Ishikawa (cell line): ENCODE data around the gene ANKRD28.

Experiments used
- CEBPB ChIP-seq: IDR thresholded peaks from 2 replicates; pipeline ENCODE4 v1.6.1; 2012
- CREB1 ChIP-seq: IDR thresholded peaks from 2 replicates; pipeline ENCODE4 v1.6.1; 2012; ENCODE audit warnings: low read depth
- EP300 ChIP-seq: IDR thresholded peaks from 2 replicates; pipeline ENCODE4 v1.6.1; 2012; ENCODE audit warnings: borderline replicate concordance
- FOXM1 ChIP-seq: IDR thresholded peaks from 2 replicates; pipeline ENCODE4 v1.6.1; 2012; ENCODE audit warnings: low read depth, borderline replicate concordance
- MAX ChIP-seq: IDR thresholded peaks from 2 replicates; pipeline ENCODE4 v1.6.1; 2012
- NFIC ChIP-seq: IDR thresholded peaks from 2 replicates; pipeline ENCODE4 v1.6.1; 2012
- REST ChIP-seq: IDR thresholded peaks from 2 replicates; pipeline ENCODE4 v1.6.1; 2012; ENCODE audit warnings: low read depth, mild to moderate bottlenecking
- TAF1 ChIP-seq: IDR thresholded peaks from 2 replicates; pipeline ENCODE4 v1.6.1; 2012; ENCODE audit warnings: low read depth, mild to moderate bottlenecking
- TEAD4 ChIP-seq: IDR thresholded peaks from 2 replicates; pipeline ENCODE4 v1.6.1; 2012
- YY1 ChIP-seq: IDR thresholded peaks from 2 replicates; pipeline ENCODE4 v1.6.1; 2012; ENCODE audit warnings: low read depth

GRCh38 chr3:15724446-15724845 lies 73.3 kb downstream of the ANKRD28 start:
- TF ChIP-seq EP300, result no peak
- TF ChIP-seq CREB1, result no peak
- no peak for TF ChIP-seq REST
- no peak for TF ChIP-seq TAF1
- TF ChIP-seq NFIC, result no peak
- TF ChIP-seq CEBPB, result no peak
- no peak for TF ChIP-seq MAX
- TF ChIP-seq FOXM1, result no peak
- no peak for TF ChIP-seq YY1
- TF ChIP-seq TEAD4, result no peak
